HepG2 (cell line): ENCODE data around the gene SERHL2. TPM values are rescaled to one million over a fixed set of nuclear protein-coding genes. Genes with fewer than 3 reads are reported as not detected.

Experiments used
- CENPT ChIP-seq: sonication (generic); formaldehyde crosslinking; IDR thresholded peaks from 2 replicates; pipeline ENCODE4 v1.8.0; 2022; ENCODE audit warnings: low read depth, mild to moderate bottlenecking, moderate library complexity, missing genetic modification reagents
- GMEB1 ChIP-seq: sonication (generic); formaldehyde crosslinking; IDR thresholded peaks from 2 replicates; pipeline ENCODE4 v1.5.1; 2020; ENCODE audit warnings: missing genetic modification reagents, mild to moderate bottlenecking, borderline replicate concordance
- HMGXB4 ChIP-seq, 2 experiments: sonication (generic) in 1 of 2; formaldehyde crosslinking in 1 of 2; IDR thresholded peaks; 2 replicates each; pipeline versions ENCODE4 v1.4.0 to v1.6.1; 2018 to 2020; ENCODE audit warnings: missing genetic modification reagents in 2 of 2, borderline replicate concordance in 1 of 2, low read depth in 1 of 2, mild to moderate bottlenecking in 1 of 2, missing biosample characterization in 1 of 2
- MAFG ChIP-seq: sonication (generic); formaldehyde crosslinking; IDR thresholded peaks from 2 replicates; pipeline ENCODE4 v1.5.1; 2020; ENCODE audit warnings: mild to moderate bottlenecking, missing genetic modification reagents
- MYC ChIP-seq: sonication (generic); formaldehyde crosslinking; IDR thresholded peaks from 2 replicates; pipeline ENCODE4 v1.9.0; 2021; ENCODE audit warnings: missing genetic modification reagents, borderline replicate concordance
- NFKB2 ChIP-seq: sonication (generic); formaldehyde crosslinking; IDR thresholded peaks from 2 replicates; pipeline ENCODE4 v1.4.0; 2020; ENCODE audit warnings: missing genetic modification reagents, borderline replicate concordance
- NRL ChIP-seq: sonication (generic); formaldehyde crosslinking; IDR thresholded peaks from 2 replicates; pipeline ENCODE4 v1.5.0; 2020; ENCODE audit warnings: missing genetic modification reagents, mild to moderate bottlenecking, moderate library complexity, borderline replicate concordance
- POLR2A ChIP-seq, 2 experiments: IDR thresholded peaks; 2 replicates each; pipeline ENCODE4 v1.6.1; 2011; ENCODE audit warnings: low read depth in 2 of 2, low read length in 2 of 2, mild to moderate bottlenecking in 1 of 2, moderate library complexity in 1 of 2; ENCODE audit not compliant: insufficient read depth in 1 of 2
- RORA ChIP-seq: sonication (generic); formaldehyde crosslinking; IDR thresholded peaks from 2 replicates; pipeline ENCODE4 v1.5.0; 2020; ENCODE audit warnings: mild to moderate bottlenecking, missing genetic modification reagents, moderate library complexity
- SP1 ChIP-seq, 2 experiments: fragments of 450-650 bp in 1 of 2; sonication (generic) in 1 of 2; formaldehyde crosslinking in 1 of 2; IDR thresholded peaks; 2 replicates each; pipeline versions ENCODE4 v1.4.0 to v1.6.1; 2016 to 2020; ENCODE audit warnings: missing genetic modification reagents in 1 of 2
- TBX2 ChIP-seq: sonication (generic); formaldehyde crosslinking; IDR thresholded peaks from 2 replicates; pipeline ENCODE4 v1.5.0; 2020; ENCODE audit warnings: missing genetic modification reagents, mild to moderate bottlenecking, borderline replicate concordance
- TGIF2 ChIP-seq: IDR thresholded peaks from 2 replicates; pipeline ENCODE4 v1.6.1; 2016; ENCODE audit warnings: control low read depth, missing compliant biosample characterization
- ZBTB26 ChIP-seq: IDR thresholded peaks from 2 replicates; pipeline ENCODE4 v1.6.1; 2016; ENCODE audit warnings: missing compliant biosample characterization, missing genetic modification reagents, borderline replicate concordance
- ZNF124 ChIP-seq: sonication (generic); formaldehyde crosslinking; IDR thresholded peaks from 2 replicates; pipeline ENCODE4 v1.4.0; 2020; ENCODE audit warnings: missing genetic modification reagents
- ZNF274 ChIP-seq: sonication (generic); formaldehyde crosslinking; IDR thresholded peaks from 2 replicates; pipeline ENCODE4 v1.5.1; 2020; ENCODE audit warnings: mild to moderate bottlenecking, missing genetic modification reagents
- ZNF326 ChIP-seq: sonication (generic); formaldehyde crosslinking; IDR thresholded peaks from 2 replicates; pipeline ENCODE4 v1.4.0; 2020; ENCODE audit warnings: missing genetic modification reagents, borderline replicate concordance
- ZNF598 ChIP-seq: sonication (generic); formaldehyde crosslinking; IDR thresholded peaks from 2 replicates; pipeline ENCODE4 v1.5.1; 2020; ENCODE audit warnings: mild to moderate bottlenecking, missing genetic modification reagents, borderline replicate concordance
- ZNF660 ChIP-seq: sonication (generic); formaldehyde crosslinking; IDR thresholded peaks from 2 replicates; pipeline ENCODE4 v1.5.1; 2020; ENCODE audit warnings: mild to moderate bottlenecking, low read depth, missing genetic modification reagents, borderline replicate concordance
- ZNF747 ChIP-seq: sonication (generic); formaldehyde crosslinking; IDR thresholded peaks from 2 replicates; pipeline ENCODE4 v1.8.1; 2023; ENCODE audit warnings: missing genetic modification reagents, mild to moderate bottlenecking, borderline replicate concordance
- ZNF891 ChIP-seq: sonication (generic); formaldehyde crosslinking; IDR thresholded peaks from 2 replicates; pipeline ENCODE4 v1.5.0; 2020; ENCODE audit warnings: mild to moderate bottlenecking, missing genetic modification reagents
- ZSCAN31 ChIP-seq: sonication (generic); formaldehyde crosslinking; IDR thresholded peaks from 2 replicates; pipeline ENCODE4 v1.5.0; 2020; ENCODE audit warnings: low read depth, mild to moderate bottlenecking, missing genetic modification reagents
- ZSCAN9 ChIP-seq: IDR thresholded peaks from 2 replicates; pipeline ENCODE4 v1.6.1; 2016; ENCODE audit warnings: borderline replicate concordance
- polyA plus RNA-seq, 8 experiments: library from polyadenylated mRNA; depleted of rRNA in 3 of 8; stranded (reverse) in 7 of 8; unstranded in 1 of 8; fragments of >200 nt; fragmentation: Illumina TruSeq in 4 of 8; extraction: Trizol in 4 of 8; gene quantifications; 2 replicates each; pipeline versions ENCODE4 v1.2.1 to v1.2.3, GENCODE V29; 2011 to 2016; ENCODE audit warnings: low read depth in 4 of 8, missing spikeins in 1 of 8, mixed read lengths in 1 of 8; ENCODE audit not compliant: insufficient read depth in 1 of 8
- total RNA-seq, 5 experiments: library from RNA; depleted of rRNA; stranded (reverse); fragments of >200 nt; fragmentation: Illumina TruSeq; extraction: Trizol; gene quantifications; 2 replicates each; pipeline ENCODE4 v1.2.3, GENCODE V29; 2016; ENCODE audit warnings: low read depth in 1 of 5

Gene SERHL2
- total and polyA plus RNA-seq, 2 of the 13 experiments (the other 11 are each of a cell fraction or from before 2014, with no cell fraction given), result 1.0 to 1.8 TPM

- TF ChIP-seq ZSCAN31 (0 out of 2 replicates have a peak, but pooled peaks have one; percentile 64), ZBTB26 (CRISPR knock-in tag) (peak; percentile 25; the same call in 1 of the 2 replicates), CENPT (peak; percentile 74; the same call in 1 of the 2 replicates), ZNF747 (CRISPR knock-in tag) (peak; percentile 71; the same call in 1 of the 2 replicates), MYC (CRISPR knock-in tag) (peak; percentile 17; the same call in 1 of the 2 replicates), ZNF124 (CRISPR knock-in tag) (no peak), NFKB2 (CRISPR knock-in tag) (no peak), ZNF274 (peak; percentile 79; the same call in 1 of the 2 replicates), GMEB1 (peak; percentile 33; the same call in 1 of the 2 replicates), NRL (CRISPR knock-in tag) (peak; percentile 4; the same call in 1 of the 2 replicates), MAFG (CRISPR knock-in tag) (no peak), POLR2A (IDR thresholded peaks at IDR 0.05; ENCODE audit: insufficient read depth in 1 of 2, low read depth in 2 of 2, low read length in 2 of 2) (peak in 1 of 2 experiments; percentile 55; a peak in 2 of 4 replicates), ZNF326 (peak; percentile 37; the same call in 1 of the 2 replicates), RORA (no peak), TBX2 (CRISPR knock-in tag) (0 out of 2 replicates have a peak, but pooled peaks have one; percentile 31), ZNF660 (CRISPR knock-in tag) (no peak), ZNF598 (CRISPR knock-in tag) (peak; percentile 26; the same call in 1 of the 2 replicates), HMGXB4 (CRISPR knock-in tag; IDR thresholded peaks at IDR 0.05; ENCODE audit: borderline replicate concordance in 1 of 2, low read depth in 1 of 2) (peak in 1 of 2 experiments; percentile 45; a peak in 1 of 4 replicates), ZSCAN9 (0 out of 2 replicates have a peak, but pooled peaks have one; percentile 6), SP1 (IDR thresholded peaks at IDR 0.05) (no peak), SP1 (CRISPR knock-in tag; IDR thresholded peaks at IDR 0.05) (peak; percentile 43; the same call in 1 of the 2 replicates), ZNF891 (CRISPR knock-in tag) (0 out of 2 replicates have a peak, but pooled peaks have one; percentile 8), TGIF2 (CRISPR knock-in tag) (no peak)
These were observed at the start of gene SERHL2 (continued) for GRCh38 chr22:42553475-42554361.
